SH-SY5Y (cell line): ENCODE measurements around the gene EVC2.

Experiments
- GATA2 ChIP-seq: IDR thresholded peaks from 2 replicates; pipeline ENCODE4 v1.6.1; 2011; ENCODE audit warnings: mild to moderate bottlenecking, low read depth, low read length
- GATA3 ChIP-seq: IDR thresholded peaks from 2 replicates; pipeline ENCODE4 v1.6.1; 2011; ENCODE audit warnings: low read depth, mild to moderate bottlenecking, low read length, moderate library complexity

DNA sequence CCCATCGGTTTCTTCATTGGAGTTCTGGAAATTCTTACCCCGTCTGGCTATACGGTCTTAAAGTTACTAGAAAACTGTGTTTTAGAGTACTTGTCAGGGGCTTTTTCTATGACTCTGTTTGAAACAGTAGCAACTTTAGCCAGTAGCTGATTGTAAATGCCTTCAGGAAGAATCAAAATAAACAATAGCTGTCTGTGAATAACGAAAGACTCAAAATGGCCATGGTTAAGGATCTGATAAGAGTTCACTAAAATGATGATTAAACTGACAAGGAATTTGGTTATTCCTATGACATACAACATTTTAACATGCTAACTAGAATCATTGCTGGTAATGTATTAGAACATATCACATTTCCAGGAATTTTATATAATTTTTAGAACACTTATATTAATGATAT is 191.0 kb downstream of the EVC2 start:
- TF ChIP-seq GATA2, result no peak
- no peak for TF ChIP-seq GATA3
